ENCODE measurements around the gene LONP1.

DNA sequence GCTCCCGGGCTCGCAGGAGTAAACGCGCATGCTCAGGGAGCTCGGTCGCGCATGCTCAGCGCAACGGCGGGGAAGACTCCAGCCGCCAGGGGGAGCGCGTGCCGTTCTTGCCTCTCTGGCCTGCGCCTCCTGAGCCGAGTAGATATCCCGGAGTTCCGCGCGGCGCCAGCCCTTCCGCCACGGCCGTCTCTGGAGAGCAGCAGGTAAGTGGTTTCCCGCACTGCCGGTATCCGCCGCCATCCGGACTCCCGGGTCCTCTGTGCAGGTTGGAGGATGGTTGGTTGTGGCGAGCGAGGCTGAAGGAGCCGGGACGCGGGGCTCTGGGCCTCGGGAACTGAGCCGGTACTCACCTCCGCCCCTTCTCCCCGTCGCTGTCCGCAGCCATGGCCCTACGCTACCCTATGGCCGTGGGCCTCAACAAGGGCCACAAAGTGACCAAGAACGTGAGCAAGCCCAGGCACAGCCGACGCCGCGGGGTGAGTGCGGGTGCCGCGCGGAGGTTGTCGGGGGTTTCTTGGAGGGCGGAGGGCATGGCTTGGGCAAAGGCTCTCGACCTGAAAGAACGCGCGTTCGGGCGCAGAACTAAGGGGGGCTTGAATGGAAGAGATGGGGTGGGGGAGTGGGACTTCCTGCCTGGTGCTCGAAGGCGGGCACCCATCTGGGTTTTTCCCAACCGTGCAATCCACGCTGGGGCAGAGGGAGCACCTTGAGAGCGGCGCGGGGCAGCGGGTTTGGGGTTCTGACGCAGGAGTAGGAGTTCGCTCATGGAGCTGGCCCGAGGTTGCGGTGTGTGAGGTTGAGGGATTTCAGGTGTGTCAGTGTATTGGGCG is 29.6 kb downstream of the LONP1 start, which contains the start of gene RPL36:
- TF ChIP-seq CTCF (IDR thresholded peaks at IDR 0.05; ENCODE audit: insufficient read depth, low read depth, low read length) = peak; percentile 89
- TF ChIP-seq EZH2 (IDR thresholded peaks at IDR 0.05; ENCODE audit: insufficient read depth, low read length) = no peak
